ENCODE measurements around the gene SND1.

DNA sequence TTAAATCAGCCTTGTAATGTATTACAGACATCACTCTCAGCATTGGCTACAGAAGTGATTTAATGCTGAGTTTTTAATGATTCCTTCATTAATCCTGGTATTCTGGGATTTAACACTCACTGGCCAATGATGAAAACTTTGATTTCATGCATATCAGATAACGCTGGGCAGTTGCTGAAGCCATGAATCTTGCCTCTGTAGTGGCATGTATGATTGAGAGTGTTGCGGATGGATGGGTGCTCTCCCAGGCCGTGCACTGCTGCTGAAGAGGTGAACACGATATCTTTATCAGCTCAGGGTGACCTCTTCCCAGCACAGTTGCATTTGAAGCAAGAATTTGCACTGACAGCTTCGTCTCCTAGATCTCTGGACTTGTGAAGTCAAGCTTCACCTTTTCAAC is 210.5 kb downstream of the SND1 start:
- TF ChIP-seq POLR2A (IDR thresholded peaks at IDR 0.05; ENCODE audit: low read length) = no peak
- TF ChIP-seq GATA1 (IDR thresholded peaks at IDR 0.05; ENCODE audit: low read depth, low read length) = no peak

All from erythroblast (primary cell).